ENCODE results near the gene TSC22D3.
A peak's percentile ranks its signal among the peaks of the same experiment; 100 is the strongest.
"Not testable (repeated sequence)": the region's sequence is repeated elsewhere in the genome, so short reads cannot be mapped to it uniquely, and the experiment has no call there.

TSC22D3 gene

DNA sequence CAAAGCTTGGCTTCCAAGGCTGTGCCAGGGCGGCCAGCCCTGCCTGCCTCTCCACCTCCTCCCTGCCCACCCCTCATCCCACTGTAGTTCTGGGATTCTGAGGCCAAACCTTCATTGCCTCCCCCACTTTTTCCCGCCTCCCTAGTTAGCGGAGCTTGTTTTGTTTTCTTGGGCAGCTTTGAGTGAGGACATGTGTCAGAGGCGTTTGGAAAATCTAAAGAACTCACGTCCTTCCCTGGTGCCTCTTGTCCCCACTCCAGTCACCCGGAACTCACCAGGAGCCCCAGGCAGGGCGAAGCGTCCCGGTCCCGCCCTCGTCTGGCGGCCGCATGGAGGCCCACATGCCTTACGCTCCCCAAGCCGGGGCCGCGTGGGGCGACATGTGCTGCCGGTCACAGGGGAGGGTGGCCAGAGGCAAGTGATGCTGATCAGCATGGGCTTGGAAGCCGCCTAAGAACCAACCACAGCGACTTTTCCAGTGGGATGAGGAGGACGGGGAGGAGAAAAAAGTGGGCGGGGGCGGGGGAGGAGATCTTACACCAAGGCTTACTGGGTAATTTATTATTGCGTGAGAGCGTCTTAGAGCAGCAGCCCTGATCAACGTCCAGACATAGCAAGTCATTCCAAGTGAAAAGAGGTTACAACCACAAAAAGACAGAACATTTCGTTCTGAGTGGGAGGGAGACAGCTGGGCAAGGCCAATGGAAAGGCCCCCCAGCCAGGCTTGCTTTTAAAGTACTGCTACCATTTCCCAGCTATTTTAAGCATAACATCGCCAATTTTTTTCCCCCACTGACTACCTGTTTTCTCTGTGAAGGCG is 98.8 kb downstream of the TSC22D3 start:
- no peak for DNase-seq

DNA sequence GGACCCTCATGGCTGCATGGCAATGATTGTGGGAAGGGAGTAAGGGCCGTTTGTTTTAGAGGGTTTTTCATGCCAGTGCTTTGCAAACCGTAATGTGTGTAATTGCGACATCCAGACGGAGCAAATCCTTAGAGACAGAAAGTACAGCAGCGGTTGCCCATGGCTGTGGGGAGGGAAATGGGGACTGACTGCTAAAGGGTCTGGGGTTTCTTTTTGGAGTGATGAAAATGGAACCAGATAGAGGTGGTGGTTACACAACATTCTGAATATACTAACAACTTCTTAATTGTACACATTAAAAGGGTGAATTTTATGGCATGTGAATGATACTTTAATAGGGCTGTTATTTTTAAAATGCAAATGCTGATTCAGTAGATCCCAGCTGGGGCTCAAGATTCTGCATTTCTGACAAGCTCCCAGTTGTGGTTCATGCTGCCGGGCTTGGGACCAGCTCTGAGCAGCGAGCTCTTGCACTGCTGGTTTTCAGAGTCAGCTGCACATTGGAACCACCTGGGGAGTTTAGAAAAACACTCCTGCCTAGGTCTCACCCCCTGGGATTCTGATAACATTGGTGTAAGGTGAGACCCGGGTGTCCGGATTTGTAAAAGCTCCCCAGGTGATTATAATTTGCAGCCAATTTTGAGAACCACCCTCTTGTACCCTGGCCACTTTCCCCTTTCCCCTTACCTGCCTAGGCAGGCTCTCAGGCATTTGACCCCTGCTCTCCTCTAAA is 99.6 kb downstream of the TSC22D3 start:
- no peak for DNase-seq

DNA sequence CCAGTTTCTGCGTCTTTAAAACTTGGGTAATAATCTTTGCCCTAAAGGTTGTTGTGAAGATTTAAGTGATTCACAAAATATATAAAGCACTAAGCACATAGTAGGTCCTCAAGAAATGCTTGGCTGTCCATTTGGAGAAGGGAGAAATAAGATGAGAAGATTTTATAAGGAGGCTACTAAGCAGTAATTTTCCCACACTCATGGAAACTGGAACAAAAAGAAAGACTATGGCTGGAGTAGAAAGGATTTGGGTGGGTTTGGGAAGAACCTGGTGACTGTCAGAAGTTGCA is 100.3 kb downstream of the TSC22D3 start:
- no peak for DNase-seq

DNA sequence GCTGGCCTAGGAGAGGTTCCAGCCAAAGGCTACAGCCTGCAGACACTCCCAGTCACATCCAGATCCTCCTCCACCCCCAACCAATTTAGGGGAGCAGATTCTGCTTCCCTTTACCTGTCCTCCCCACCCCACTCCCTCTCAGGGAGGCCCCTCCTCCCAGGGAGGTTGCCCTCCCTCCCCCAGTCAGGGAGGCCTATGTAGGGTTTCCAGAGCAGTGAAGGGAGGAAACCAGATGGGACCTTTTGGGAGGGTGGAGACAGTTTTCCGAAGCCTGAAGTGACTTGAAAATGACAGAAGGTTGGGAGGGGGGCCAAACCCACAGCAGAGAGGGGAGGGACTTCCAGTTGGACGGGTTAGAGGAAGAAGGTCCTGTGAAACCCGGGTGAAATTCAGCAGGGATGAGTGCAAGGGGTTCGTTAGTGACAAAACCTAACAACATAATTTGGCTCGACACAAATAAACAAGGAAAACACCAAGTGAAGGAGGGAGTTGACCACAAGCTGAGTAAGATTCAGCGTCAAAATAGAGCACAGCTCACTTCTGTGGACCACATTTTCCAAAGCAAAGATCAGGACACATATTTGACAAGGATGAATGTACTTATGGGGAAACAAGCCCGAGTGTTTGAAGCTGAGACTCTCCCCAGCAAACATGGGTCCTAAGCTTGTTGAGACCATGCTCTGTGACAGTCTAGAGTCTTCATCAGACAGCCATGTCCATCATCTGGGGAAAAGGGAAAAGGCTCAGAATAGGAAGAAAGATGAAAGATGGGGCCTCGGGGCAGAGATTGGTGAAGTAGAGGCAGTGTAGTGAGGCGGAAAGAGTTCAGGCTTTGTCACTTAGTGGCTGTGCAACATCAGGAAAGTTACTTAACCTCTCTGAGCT is 100.9 kb downstream of the TSC22D3 start:
- DNase-seq = no peak

DNA sequence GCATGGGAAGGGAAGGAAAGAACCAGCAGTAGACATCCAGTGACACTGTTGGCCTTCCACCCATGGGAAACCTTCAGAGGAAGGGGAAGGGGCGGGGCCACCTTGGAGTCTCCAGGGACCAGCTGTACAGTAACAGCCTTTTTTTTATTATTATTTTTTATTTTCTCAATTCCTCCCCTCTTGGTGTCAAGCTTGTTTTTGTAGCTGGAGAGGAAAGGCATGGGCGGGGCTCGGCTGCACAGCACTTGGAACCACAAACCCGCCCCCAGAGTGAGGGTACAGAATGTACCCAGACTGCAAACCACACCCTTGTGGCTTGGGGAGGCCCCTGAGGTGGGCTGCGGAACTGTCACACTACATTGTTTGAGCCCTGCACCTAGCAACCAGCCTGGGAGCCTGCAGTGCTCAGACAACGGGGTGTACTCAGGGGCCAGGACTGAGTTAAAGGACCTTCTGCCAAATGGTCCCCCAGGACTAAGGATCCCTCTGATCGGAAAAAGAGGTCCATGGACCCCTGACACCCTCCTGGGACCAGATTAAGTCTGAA is 101.6 kb downstream of the TSC22D3 start:
- no peak for DNase-seq

DNA sequence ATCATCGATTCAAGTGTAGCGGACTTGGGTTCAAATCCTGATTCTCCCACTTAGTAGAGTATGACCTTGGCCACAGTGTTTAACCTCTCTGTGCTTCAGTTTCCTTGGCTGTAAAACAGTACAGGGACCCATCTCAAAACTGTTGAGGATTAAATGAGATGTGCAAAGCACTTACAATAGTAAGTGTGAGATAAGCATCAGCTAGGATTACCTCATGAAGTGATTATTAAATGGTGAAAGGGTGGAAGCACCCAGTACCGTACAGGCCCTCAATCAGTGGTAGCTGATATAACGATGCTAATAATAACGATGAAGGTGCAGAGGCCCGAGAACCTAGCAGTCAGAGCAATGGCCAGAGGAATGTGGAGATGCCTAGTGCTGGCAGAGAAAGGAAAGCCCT is 102.2 kb downstream of the TSC22D3 start:
- DNase-seq = no peak

DNA sequence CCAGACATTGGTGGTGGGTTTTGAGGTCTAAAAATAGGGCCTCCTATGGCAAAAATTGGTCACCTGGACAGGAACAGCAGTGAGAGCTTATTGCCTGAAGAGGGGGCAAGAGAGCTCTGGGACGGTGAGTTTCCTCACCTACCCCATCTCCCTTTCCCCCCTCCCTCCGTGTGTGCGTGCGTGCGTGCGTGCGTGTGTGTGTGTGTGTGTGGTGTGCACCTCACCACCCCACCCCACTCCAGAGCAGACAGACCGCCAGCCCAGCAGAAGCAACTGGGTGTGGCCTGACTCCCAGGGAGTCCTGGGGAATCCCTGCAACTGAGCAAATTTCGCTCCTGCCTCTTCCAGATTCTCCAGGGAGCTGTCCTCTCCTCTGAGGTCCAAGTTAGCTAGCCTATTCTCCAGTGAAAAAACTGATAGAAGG is 102.6 kb downstream of the TSC22D3 start:
- DNase-seq = peak; percentile 40

DNA sequence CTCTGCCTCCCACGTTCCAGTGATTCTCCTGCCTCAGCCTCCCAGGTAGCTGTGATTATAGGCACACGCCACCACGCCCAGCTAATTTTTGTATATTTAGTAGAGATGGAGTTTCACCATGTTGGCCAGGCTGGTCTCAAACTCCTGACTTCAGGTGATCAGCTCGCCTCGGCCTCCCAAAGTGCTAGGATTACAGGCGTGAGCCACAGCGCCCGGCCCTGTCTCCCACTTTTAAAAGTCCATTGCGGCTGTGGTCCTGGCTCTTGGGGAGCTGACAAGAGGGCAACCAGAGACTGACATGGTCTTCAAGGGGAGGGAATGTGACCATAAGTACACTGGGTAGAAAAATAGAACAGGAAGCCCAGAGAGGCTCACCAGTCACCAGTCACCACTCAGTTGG is 104.3 kb downstream of the TSC22D3 start:
- DNase-seq = not testable (repeated sequence)

DNA sequence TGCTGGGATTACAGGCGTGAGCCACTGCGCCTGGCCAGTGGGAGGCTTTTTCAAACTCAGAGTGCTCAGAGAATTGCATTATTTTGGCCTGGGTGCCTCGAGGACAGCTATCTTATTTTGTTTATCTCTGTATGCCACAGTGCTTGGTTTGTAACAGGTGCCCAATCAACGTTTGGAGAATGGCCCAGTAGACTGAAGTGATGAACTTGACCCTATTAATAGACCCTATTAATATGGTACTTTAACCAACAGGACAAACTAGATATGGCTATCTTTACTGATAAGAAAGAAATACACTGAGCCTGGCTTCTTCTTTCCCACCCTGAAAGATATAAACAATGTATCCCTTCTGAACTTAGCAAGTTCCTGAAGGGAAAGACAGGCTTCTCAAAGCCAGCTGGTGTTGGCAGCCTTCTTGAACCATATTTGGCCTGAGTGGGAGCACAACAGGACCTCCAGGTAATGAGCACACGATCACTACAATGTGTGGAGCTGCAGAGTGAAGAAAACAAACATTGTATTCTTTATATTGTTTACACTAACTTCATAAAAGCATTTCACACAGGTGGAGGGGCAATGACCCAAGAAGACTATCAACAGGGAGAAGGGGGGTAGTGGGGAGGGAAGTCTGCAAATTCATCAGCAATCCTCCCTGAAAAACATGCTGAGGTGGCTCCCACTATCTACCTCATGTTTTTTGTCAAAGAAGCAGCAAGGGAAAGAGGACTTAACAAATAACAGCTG is 105.5 kb downstream of the TSC22D3 start:
- no peak for DNase-seq

DNA sequence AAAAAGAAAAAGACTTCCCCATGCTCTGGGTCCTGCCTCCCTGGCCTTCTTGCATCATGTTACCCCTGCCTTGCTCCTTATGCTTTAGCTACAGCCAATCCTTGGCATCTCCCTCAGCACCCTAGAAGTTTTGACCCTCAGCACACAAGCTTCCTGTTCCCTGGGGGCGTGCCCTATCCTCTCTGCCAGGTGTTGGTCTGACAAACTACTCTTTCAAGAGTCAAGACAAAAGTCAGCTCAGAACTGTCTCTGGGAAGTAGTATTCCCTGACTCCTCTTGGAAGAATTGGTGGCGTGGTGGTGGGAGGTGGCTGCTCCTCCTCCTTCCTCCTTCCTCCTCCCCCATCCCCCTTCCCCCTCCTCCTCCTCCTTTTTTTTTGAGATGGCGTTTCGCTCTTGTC is 106.3 kb downstream of the TSC22D3 start:
- no peak for DNase-seq

DNA sequence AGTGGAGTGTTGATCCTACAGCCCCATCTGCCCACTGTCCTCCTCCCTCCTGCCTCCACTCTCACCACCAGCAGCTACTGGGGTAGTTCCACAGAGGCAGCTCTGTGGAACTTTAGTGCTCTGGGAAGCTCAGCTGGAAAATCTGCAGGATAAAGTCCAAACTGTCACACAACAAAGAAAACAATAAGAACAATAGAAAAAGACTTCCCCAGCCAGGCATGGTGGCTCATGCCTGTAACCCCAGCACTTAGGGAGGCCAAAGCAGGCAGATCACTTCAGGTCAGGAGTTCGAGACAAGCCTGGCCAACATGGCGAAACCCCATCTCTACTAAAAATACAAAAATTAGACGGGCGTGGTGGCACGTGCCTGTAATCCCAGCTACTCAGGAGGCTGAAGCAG is 106.9 kb downstream of the TSC22D3 start:
- not testable (repeated sequence) for DNase-seq

DNA sequence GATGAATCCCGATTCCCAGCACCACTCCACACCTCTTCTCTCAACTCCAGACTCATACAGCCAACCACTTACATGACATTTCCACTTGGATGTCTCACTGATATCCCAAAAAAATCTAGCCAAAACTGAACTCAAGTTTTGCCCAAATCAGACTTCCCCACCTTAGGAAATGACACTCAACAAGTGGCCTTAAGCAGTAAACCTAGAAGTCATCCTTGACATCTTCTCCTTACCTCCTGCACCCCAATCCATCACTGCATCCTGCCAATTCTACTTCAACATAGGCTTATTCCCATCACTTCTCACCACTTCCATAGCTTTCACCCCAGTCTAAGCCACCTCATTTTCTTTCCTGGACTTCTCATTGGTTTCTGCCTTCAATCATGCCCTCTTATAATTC is 108.2 kb downstream of the TSC22D3 start:
- no peak for DNase-seq

DNA sequence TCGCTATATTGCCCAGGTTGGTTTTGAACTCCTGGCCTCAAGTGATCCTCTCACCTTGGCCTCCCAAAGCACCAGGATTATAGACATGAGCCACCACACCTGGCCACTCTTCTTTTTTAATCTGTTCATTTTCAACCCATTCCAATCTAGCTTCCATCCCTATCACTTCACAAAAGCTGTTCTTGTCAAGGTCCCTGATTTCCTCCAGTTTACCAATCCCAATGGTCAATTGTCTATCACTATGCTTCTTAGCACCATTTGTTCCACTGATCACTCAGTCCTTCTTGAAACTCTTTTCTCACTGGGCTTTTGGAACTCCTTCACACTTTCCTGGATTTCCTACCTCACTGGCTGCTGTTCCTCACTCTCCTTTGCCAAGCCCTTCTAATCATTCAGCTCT is 108.7 kb downstream of the TSC22D3 start:
- no peak for DNase-seq

Data from DMS153 (cell line).